GM19468 (cell line): ENCODE results near the gene FBXO31.

ENCODE experiments used
- ATAC-seq: cut with Tn5 transposase; IDR thresholded peaks from one replicate; pipeline ENCODE4 v1.9.1; 2021; ENCODE audit warnings: mild to moderate bottlenecking, moderate library complexity, moderate number of reproducible peaks; ENCODE audit not compliant: unreplicated experiment; ENCODE audit errors: extremely low read depth

FBXO31 gene

GRCh38 chr16:87332150-87332549 is 51.4 kb downstream of the FBXO31 start:
- no peak for ATAC-seq

- no peak for ATAC-seq
Measured at GRCh38 chr16:87331241-87331801, 52.3 kb downstream of the FBXO31 start.

GRCh38 chr16:87330646-87331045 is 52.9 kb downstream of the FBXO31 start:
- no peak for ATAC-seq

GRCh38 chr16:87330257-87330624 is 53.3 kb downstream of the FBXO31 start:
- ATAC-seq: no peak

- ATAC-seq: no peak
Measured at GRCh38 chr16:87329436-87330256, 53.9 kb downstream of the FBXO31 start.

- no peak for ATAC-seq
Measured at GRCh38 chr16:87328846-87329245, 54.7 kb downstream of the FBXO31 start.

GRCh38 chr16:87327798-87328495 is 55.6 kb downstream of the FBXO31 start:
- no peak for ATAC-seq

GRCh38 chr16:87326151-87326571 is 57.4 kb downstream of the FBXO31 start:
- ATAC-seq: no peak

- ATAC-seq: no peak
Measured at GRCh38 chr16:87325423-87325858, 58.1 kb downstream of the FBXO31 start.

- ATAC-seq: no peak
Measured at GRCh38 chr16:87324411-87325275, 58.9 kb downstream of the FBXO31 start.

- ATAC-seq: no peak
Measured at GRCh38 chr16:87323727-87324410, 59.7 kb downstream of the FBXO31 start.

- no peak for ATAC-seq
Measured at GRCh38 chr16:87322833-87323726, 60.5 kb downstream of the FBXO31 start.

GRCh38 chr16:87322360-87322759 is 61.2 kb downstream of the FBXO31 start:
- no peak for ATAC-seq

GRCh38 chr16:87321336-87322107 is 62.1 kb downstream of the FBXO31 start:
- ATAC-seq: no peak

GRCh38 chr16:87320510-87321227 is 62.9 kb downstream of the FBXO31 start:
- ATAC-seq: no peak

GRCh38 chr16:87319997-87320491 is 63.5 kb downstream of the FBXO31 start:
- no peak for ATAC-seq

GRCh38 chr16:87319011-87319410 is 64.6 kb downstream of the FBXO31 start:
- no peak for ATAC-seq
